ENCODE data around the gene KCNAB1.
"Not testable (repeated sequence)": the region's sequence is repeated elsewhere in the genome, so short reads cannot be mapped to it uniquely, and the experiment has no call there.

Gene KCNAB1

DNA sequence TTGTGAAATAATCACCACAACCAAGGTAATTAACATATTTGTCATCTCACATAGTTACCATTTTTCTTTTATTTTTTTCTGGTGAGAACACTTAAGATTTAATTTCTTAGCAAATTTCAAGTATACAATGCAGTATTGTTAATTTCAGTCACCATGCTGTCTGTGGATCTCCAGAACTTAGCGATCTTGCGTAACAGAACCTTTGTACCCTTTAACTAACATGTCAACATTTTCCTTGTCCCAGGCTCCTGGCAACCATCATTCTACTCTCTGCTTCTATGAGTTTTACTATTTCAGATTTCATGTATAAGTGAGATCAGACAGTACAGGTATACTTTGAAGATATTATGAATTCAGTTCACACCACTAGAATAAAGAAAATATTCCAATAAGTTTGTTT is 154.4 kb downstream of the KCNAB1 start:
- DNase-seq, result no peak

DNA sequence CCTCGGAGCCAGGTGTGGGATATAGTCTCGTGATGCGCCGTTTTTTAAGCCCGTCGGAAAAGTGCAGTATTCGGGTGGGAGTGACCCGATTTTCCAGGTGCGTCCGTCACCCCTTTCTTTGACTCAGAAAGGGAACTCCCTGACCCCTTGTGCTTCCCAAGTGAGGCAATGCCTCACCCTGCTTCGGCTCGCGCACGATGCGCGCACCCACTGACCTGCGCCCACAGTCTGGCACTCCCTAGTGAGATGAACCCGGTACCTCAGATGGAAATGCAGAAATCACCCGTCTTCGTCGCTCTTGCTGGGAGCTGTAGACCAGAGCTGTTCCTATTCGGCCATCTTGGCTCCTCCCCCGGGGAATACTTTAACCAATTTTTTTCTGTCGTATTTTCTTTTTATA is 164.3 kb downstream of the KCNAB1 start:
- not testable (repeated sequence) for DNase-seq

DNA sequence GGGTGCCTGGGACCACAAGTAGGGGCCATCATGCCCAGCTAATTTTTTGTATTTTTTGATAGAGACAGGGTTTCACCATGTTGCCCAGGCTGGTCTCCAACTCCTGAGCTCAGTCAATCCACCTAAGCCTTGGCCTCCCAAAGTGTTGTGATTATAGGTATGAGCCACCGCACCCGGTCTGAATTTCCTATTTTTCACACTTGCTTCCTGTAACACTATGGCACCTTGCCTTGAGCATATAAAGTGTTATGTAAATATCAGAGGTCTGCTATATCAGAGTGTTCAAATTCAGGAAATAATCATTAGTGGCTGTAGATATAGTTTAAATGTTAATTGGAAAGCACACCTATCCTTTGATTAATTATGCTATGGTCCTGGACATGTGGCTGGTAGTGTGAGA is 165.2 kb downstream of the KCNAB1 start:
- DNase-seq, result no peak

DNA sequence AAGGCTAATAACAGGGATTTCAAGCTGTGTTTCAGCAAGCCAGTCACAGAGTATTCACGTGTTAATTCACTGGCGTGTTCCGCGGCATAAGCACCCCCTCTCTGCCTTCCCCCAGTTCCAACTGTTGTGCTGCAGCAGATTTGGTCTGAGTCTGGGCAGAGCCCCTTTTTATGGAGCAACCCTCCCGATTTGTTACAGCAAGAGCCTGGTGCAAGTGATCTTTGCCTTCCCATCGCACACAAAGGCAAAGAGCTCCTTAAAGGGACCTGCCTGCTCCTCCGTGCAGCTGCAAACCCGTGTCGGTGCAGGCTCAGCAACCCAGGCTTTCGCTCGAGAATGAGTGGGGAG is 170.5 kb downstream of the KCNAB1 start:
- DNase-seq, result no peak

DNA sequence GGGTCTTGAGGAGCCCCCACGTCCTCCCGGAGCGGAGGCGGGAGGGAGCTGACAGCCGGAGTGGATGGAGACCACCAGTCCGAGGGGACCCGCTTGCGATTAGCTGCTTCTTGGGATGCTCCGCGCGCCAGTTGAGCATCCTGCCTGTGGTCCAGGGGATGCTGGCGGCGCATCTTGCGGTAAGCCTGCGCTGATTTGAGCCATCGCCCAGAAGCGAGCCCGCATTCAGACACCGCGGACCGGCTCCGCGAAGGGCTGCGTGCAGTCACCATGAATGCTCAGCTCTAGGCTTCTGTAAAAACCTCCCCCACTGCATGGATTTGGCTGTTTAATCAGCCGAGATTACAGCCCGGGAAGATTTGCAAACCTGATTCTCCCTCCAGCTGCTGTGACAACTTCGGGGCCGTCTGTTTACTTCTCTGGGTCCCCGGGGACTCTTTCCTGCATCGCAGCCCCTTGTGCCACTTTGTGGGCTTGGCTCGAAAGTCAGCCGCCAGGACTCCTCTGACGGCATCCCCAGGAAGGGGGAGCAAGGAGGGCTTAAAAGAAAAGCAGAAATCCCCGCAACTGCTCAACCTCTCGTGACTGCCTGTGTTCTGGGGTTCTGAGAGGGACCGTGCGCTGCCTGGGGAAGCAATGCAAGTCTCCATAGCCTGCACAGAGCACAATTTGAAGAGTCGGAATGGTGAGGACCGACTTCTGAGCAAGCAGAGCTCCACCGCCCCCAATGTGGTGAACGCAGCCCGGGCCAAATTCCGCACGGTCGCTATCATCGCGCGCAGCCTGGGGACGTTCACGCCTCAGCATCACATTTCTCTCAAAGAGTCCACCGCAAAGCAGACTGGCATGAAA is 171.1 kb downstream of the KCNAB1 start:
- DNase-seq, result no peak

DNA sequence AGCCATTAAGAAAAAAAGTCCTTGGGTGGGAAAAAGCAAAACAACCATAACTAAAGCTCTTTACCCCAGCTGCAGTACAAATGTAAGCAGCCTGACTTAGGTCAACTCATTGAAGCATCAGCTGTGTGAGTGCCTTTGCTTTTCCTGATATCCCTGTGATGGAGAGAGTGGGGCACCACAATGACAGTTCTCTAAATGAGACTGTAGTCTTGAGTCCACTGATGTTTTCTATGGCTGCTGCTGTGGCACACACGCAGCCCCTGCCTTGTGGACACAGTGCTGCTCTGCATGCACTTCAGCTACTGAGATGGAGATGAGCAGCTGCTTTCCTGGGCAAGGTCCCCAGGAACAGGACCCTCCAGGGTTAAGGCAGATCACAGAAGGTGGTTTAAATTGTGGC is 173.2 kb downstream of the KCNAB1 start:
- DNase-seq, result no peak

DNA sequence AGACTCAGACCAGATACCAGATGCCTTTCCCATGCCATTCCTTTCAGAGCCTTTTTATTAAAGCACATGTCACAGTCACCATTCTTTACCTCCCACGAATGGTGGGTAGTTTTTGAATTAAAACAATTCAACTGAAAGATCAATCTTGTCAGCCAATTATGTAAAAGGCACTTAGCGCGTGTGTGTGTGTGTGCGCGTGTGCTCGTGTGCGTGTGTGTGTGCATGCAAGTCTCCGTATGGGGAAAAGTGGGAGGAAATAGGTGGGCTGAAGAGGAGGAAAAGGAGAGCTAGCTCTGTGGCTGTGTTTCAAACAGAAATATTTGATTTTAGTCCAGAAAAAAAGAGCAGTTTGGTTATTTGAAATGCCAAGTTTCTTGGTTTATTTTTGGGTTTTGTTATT is 177.2 kb downstream of the KCNAB1 start:
- no peak for DNase-seq

DNA sequence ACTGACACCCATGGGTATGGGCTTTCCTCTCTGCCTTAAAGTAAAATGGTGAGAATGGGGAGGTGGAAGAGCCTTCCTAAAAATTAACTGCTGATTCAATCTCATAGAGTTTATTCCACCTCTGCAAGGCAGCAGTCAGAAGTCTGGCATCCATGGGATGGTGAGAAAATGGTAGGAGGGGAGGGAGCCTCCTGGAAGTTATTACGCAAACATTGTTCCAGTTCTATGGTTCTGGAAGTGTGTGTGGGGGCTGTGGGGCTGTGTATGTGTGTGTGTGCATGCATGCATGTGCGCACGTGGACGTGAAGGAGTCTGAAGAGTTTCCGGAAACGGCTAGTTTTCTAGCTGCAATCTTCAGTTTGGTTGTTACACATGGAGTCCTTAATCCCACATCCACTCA is 177.6 kb downstream of the KCNAB1 start:
- DNase-seq, result no peak

DNA sequence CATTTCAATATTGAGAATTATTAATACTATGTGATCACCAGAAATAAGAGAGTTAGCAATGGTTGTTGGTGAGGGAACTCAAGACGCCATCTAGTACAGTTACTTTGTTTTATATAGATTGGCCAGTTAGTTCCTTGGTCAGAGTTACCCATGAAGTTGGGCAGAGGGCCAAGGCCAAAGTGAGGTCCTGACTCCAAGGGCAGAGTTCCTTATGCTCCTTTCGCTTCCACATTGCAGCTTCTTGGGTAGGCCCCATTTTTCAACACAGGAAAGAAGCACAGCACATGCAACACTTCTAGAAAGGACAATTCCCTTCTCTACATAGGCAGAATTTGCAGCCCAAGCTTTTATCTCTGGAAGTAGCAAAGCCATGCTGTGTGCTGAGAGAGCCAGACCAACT is 178.6 kb downstream of the KCNAB1 start:
- no peak for DNase-seq

DNA sequence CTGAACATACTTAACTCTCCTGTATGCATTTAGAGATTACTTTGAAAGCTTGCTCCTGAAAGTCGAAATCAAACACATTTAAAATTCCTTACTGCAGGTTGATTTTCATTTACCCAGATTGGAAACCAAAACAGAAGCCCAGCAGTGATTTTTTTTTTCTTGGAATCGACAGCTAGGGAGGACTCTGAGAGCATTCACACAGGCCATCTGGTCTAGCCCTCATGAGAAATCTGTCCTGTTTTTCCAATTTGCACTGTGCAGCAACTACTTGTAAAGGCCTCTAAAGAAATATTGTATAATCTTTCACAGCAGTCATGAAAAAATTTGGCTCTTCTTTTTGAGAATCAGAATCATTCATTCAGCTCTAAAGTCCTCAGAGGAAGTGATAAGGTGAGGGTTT is 179.2 kb downstream of the KCNAB1 start:
- no peak for DNase-seq

DNA sequence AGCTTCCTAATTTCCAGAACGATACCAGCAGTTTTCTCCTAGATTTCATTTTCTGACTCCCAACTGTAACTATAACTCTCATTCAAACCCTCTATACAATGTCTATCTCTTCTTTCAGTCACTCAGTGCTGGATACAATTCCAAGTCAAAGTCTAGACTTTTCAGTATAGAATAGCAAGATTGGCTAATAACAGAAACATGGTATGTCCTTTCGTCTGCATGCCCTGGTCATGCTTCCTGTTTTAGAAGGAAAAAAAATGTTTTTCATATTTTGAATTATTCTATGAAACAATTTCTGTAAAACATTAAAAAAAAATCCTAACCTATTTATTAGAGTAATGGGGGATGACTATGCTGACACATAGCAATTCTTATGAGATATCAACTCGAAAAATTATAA is 180.0 kb downstream of the KCNAB1 start:
- DNase-seq, result no peak

DNA sequence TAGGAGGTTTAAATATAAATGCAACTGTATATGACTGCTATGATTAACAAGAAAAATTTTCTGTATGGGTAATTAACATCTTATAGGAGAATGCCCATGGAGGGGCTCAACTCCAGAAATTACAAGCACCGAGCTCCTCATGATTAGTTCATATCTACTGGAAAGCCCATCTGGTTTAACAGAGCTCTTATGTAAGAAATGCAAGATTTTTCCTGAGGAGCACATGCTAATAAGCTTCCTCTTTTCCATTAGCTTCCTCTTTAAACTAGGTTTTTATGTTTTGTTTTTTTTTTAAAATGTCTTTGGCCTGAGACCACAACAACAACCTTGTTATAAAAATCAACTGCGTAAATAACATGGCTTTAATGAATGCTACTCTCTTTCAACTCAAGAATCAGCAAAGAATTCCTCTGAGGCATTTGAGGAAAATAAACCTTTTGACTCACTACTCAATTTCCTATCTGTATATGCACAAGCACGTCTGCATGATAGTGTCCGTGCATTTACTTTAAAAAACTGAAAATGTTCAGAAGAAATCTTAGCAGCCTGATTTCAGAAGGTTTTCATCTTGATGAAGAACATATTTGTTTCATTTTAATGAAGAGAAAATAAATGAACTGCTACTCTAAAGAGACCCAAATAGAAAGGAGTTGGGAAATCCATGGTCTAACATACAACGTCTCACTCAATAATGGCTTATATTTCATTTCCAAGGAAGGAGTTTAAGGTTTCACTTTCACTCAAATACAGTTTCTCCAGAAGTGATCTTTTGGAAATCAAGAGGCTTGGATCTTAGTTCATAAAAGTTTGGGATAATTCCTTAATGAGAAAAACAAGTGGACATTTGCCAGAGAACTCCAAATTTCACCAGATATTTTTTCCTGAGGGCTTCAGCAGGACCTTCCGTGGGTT is 180.8 kb downstream of the KCNAB1 start:
- DNase-seq, result no peak

DNA sequence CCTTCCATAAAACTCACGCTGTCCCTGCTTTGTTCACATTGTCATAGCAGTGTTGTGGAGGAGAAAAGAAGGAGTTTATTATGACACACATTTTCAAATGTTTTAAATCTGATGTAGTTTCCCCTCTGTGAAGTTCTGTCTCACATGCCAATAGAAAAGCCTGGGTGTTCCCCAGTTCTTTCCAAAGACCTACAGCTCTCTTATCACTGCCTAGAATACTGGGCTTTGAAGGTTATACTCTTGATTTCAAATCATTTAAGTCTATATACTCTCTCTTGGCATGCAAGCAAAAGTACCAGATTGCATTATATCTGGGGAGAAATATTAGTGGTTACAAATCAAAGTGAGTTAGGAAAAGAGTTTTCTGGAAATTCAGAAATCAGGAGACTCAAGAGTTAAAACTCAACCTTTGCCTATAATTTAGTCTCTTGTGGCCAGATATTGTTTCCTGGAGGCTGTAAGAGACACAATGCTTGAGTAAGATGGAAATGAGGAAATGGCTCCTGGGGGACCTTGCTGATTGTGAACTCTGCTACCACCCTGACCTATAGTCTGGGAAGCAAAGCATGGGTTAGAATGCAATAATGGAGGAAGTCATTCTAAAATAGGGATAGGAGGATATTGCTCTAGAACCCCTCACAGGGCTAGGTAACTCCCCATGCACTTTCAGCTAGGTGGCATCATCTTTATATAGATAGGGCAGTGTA is 182.8 kb downstream of the KCNAB1 start:
- no peak for DNase-seq

DNA sequence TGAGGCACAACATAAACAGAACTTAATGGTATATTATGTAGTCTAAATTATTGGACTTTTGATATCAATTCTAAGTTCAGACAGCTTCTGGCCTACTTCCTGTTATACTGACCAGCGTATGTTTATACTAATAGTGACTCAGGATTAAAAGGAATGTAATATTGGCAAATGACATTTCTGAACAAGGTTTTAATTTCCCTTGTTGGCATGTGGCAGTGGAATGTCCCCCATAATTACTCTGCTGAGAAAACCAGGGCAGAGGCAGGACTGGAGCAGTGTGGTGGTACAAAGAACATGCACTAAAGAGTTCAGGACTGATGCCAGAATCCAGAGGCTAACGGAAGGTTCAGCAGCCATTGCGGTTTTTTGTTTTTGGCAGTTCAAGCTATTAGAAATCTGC is 184.0 kb downstream of the KCNAB1 start:
- DNase-seq, result no peak

DNA sequence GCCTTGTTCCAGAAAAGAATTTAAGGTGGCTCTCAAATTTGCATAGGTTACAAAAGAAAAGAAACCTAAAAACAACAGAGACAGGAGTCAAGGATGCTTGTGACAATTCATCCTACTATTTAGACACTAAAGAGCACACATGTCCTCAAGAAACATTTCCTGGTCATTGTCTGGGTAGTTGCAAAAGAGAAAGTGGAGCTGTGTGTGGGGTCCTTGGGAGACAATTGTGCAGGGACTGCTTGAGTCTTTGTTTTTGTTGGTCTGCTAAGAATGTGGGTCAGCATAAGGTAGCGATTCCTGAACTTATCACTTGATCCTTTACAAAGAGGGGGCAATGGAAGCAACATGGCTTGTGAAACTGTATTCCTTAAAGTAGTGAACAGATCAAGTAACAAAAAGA is 185.3 kb downstream of the KCNAB1 start:
- no peak for DNase-seq

DNA sequence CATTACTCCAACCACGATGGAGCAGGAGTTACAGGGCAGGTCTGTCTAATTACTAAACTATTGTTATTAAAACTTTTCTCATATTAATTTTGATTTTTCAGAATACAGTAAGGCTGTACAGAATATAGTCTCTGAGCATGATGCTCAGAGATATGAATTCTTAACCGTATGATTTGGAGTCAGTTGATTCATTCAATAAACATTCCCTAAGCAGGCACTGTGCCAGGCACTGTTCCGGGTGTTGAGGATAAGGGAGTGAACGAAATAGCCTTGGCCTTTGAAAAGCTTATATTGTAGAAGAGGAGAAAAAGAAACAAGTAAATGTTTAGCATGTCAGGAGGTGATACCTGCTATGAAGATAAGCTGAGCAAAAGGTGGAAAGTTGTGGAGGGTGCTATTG is 187.3 kb downstream of the KCNAB1 start:
- no peak for DNase-seq

DNA sequence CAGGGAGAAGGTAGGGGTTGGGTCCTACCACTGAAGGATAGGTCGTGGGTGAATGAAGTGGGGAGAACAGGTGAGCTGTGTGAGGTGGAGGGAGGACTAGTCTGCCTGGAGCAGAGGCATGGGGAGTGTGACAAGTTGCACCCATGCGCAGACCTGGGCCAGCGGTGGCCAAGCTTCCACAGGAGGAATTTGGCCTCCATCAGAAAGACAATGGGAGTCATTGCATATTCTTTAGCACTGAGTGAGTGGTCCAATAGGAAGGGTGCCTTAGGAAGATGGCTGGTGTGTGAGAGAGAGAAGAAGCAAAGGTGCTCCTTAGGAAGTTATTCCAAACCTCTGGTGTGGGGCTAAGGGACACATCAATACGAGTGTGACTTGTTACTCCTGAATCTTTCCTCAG is 191.1 kb downstream of the KCNAB1 start:
- DNase-seq, result no peak

DNA sequence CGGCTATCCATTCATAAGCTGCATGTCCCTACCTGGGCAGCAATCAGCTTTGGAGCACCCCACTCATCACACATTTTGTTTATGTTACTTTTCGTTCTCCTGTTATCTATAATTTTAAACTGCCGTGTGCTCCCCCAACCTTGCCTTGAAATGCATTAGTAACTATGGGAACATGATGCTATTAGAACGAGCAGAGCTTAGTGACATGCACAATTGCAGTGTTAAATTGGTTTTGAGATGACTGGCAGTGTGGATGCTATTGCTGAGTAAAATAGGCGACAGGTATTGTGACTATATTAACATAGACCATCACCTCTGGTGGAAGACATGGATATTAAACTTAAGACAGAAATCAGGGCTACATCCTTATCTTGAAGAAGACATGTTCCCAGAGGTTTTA is 191.6 kb downstream of the KCNAB1 start:
- DNase-seq, result no peak

DNA sequence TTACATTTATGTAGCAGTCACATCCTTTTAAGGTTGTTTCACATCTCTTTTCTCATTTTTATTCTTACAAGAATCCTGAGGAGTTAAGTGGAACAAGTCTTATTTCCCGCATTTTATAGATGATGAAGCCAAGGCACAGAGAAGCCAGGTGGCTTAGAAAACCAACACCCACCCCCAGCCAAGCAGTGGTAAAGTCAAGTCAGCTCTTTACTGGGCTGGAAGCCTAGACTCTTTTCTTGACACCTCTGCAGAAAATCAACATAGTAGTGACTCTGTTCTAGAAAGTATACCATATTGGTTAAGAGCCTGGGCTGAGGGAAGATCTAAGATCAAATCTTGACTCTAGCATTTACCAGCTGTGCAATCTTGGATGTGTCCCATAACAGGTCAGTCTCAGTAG is 195.7 kb downstream of the KCNAB1 start:
- no peak for DNase-seq

DNA sequence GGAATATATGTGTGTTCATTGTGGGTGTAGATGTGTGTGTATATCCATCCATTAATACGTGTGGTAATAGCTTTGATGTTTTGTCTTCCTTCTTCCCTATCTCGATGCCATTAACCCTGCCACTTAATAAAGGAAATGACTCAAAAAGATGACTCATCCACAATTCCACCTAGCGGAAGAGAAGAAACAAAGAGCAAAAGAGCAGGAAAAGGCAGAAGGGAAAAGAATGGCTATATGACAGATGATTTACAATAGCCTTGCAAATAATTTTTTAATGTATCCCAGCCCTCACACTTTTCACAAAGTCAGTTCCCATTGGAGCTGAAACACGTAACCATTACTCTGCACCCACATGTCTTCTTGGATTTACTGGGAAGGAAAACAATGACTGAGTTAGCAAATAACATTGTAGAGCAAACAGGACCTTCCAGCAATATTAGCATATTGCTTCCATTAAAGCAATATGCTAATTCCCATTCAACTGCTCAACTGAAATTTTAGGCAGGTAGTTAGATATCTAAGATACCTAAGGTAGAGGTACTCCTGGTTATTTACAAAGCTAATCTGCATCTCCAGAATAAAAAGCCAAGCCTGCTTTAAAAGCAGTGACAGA is 197.2 kb downstream of the KCNAB1 start:
- DNase-seq, result no peak

DNA sequence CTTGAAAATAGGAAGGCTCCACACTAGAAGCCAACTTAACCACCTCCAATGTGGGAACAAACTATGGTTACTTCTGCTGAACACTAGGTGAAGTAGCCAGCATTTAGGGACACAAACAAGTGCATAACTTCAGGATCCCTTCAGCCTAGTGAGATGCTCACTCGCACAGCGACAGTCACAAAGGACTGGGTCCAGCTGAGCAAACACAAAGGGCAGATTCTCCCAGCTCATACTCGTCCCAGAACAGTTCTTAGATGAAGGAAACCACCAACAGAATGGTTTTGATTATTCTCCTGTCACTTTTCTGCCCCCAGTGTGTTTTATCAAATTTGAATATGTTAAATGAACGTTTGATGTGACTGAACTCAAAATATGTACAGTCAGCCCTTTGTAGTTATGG is 201.6 kb downstream of the KCNAB1 start:
- no peak for DNase-seq

DNA sequence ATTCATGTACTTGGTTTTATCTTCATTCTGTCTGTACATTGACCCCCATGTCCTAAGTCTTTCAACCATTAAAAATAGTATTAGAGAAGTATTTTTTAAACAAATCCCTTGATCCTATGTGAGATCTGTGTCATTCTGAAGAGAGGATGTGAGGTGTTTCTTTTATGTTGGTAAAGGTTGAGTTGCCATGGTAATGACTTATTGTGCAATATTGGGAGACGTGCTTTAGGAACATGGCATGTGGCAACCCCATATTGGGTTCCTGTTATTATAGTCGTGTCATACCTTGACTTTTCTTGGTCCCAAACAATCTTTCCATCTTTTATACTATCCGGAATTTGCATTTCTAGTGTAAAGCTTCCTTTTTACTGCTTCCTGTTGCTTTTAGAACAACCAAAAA is 203.1 kb downstream of the KCNAB1 start:
- DNase-seq, result no peak

DNA sequence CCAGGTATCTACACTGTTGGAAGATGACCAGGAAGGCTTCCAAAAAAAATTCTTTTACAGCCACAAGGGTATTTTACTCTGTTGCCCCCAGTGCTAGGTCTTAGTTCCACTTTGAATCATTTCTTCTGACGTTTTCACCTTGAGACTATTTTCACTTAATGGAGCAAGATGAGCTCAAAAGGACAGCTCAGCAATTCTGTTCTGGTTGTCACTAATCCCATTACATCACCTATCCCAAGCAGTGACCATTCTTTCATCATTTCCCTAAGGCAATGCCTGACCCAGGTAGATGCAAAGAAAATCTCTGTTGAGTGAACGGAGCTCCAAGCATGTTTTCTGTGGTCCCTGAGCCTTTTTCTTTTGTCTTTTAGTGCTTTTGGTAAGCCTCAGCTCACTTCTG is 210.0 kb downstream of the KCNAB1 start:
- DNase-seq, result no peak

All from stimulated activated CD4-positive, alpha-beta T cell treated with anti-CD3 and anti-CD28 coated beads, Interleukin-2, amount 100 ng/mL, for 48 hours (primary cell).